ENCODE measurements around the gene KLK1.

KLK1 gene

GRCh38 chr19:50827476-50827875 is 3.9 kb upstream of the KLK1 start:
- H3K27ac ChIP-seq = no peak overlapping the region
- TF ChIP-seq, protein P1, sequence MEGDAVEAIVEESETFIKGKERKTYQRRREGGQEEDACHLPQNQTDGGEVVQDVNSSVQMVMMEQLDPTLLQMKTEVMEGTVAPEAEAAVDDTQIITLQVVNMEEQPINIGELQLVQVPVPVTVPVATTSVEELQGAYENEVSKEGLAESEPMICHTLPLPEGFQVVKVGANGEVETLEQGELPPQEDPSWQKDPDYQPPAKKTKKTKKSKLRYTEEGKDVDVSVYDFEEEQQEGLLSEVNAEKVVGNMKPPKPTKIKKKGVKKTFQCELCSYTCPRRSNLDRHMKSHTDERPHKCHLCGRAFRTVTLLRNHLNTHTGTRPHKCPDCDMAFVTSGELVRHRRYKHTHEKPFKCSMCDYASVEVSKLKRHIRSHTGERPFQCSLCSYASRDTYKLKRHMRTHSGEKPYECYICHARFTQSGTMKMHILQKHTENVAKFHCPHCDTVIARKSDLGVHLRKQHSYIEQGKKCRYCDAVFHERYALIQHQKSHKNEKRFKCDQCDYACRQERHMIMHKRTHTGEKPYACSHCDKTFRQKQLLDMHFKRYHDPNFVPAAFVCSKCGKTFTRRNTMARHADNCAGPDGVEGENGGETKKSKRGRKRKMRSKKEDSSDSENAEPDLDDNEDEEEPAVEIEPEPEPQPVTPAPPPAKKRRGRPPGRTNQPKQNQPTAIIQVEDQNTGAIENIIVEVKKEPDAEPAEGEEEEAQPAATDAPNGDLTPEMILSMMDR (conservative IDR thresholded peaks at IDR 0.05) = no peak

DNA sequence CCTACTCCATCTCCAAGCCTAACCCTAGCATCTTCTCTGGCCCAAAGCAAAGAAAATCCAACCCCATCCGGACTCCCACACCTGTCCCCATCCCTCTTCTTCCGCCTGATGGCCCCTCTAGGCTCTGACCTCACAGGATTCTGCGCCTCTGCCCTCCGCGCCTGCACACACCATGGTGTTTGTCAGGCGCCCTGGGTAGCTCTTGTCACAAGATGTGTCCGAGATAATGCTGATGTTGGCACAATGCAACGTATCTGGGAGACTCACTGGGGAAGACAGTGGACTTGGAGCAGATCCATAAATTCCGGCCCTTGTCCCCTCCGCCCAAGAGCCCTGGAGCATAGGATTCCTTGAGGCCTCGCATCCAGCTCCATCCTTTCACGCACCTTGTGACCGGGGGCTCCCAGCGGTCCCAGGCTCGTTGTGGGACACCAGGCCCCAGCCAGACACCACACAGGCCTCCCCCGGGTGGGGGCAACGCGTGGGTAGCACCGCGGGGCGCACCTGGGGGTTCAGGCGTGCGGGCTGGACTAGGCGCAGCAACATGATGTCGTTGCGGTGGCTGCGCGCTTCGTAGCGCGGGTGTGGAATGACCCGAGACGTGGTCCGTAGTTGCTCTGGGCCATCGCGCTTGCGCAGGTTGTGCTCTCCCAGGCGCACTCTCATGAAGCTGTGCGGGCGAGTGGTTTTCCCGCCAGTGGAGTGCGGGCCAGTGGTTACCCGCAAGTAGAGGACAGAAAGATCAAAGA is 3.1 kb upstream of the KLK1 start:
- TF ChIP-seq, protein P1 (conservative IDR thresholded peaks at IDR 0.05) = no peak
- H3K27ac ChIP-seq = no peak overlapping the region

DNA sequence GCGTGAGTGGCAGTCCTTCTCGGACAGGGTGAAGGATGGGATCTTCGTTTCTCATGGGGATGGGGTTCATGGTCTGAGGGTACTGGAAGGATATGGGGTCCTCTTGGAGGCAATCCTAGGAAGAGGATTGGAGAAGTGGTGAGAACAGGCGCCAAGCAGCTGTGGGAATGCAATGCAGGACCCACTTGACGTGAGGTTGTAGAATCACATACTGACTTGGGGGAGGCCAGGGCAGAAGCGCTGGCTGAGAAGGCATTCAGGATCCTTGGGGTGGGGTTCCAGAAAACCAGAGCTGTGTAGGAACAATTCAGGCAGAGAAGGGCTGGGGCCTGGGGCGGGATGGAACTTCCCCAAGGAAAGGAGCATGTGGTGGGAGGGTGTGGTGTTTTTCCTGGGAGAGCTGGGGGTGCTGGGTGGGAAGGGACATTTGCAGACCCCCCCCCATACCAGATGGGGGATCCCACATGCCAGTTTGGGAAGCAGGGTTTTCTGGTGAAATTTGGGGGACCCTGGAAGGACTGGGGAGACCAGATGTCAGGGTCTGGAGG is 852 bp downstream of the KLK1 start:
- TF ChIP-seq, protein P1 (conservative IDR thresholded peaks at IDR 0.05) = no peak

GRCh38 chr19:50821622-50822021 is 2.0 kb downstream of the KLK1 start:
- H3K27ac ChIP-seq = no peak overlapping the region
- TF ChIP-seq, protein P1 (conservative IDR thresholded peaks at IDR 0.05) = no peak

More for the DNA sequence above, 852 bp downstream of the KLK1 start:
- no peak overlapping the region for H3K27ac ChIP-seq

DNA sequence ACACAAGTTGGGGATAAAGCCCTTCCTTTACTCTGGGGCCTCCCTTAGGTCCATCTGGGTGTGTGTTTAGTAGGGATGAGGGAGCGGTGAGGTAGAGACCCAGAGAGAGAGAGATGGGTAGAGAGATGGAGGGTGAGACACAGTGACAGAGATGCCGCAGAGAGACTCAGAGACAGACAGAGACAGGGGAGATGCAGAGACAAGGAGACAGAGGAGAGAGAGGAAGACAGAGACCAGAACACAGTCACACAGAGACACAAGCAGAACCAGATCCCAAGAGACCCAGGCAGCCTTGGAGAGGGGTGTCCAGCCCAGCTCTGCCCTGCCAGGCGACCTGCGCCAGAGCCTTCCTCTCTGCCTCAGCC is 2.4 kb downstream of the KLK1 start:
- no peak overlapping the region for H3K27ac ChIP-seq
- TF ChIP-seq, protein P1 (conservative IDR thresholded peaks at IDR 0.05) = no peak

- TF ChIP-seq, protein P1 (conservative IDR thresholded peaks at IDR 0.05) = no peak
- no peak overlapping the region for H3K27ac ChIP-seq
Observed at GRCh38 chr19:50820549-50821247, 2.9 kb downstream of the KLK1 start.

DNA sequence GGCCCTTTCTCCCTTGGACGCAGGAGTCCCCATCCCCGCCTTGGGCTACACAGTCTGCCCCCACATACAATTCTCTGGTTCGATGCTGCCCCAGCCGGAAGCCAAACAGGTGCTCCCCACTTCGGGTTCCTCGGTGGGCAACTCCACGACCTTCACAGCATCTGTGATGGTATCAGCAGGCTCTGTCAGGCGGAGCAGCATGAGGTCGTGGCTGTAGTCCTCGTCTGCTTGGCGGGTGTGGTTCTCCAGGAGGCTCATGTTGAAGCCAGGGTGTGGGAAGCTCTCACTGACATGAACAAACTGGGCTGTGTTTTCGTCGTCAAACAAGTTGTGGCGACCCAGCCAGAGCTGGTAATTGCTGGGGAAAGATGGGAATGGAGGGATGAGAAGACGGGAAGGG is 3.5 kb downstream of the KLK1 start:
- TF ChIP-seq, protein P1 (conservative IDR thresholded peaks at IDR 0.05) = no peak
- H3K27ac ChIP-seq = no peak overlapping the region
